Body of pancreas (tissue), 4 donors: ENCODE data around the gene PPM1H.

Experiments used
- CTCF ChIP-seq, 7 experiments: fragments of 450-650 bp in 4 of 7; fragments of 200-600 bp in 3 of 7; sonication (generic) in 3 of 7; IDR thresholded peaks; one replicate each; pipeline ENCODE4 v1.5.1; 2016 to 2019; ENCODE audit warnings: antibody characterized with exemption in 7 of 7
- POLR2A ChIP-seq, 3 donors: fragments of 450-650 bp; IDR thresholded peaks; one replicate each; pipeline ENCODE4 v1.6.1; 2016; ENCODE audit warnings: antibody characterized with exemption in 3 of 3, mild to moderate bottlenecking in 2 of 3

GRCh38 chr12:62950317-62950716, 15.4 kb upstream of the PPM1H start:
- no peak for TF ChIP-seq CTCF (IDR thresholded peaks at IDR 0.05)
- no peak for TF ChIP-seq POLR2A (IDR thresholded peaks at IDR 0.05)
